RWPE2 (cell line): ENCODE measurements around the gene TACC2.

ENCODE experiments used
- ATAC-seq: fragments of 200-7000 bp; cut with Tn5 transposase; 3 replicates; pipeline ENCODE4 v1.9.1; 2021; ENCODE audit warnings: low read depth
- DNase-seq: peaks from one replicate; pipeline ENCODE4 v3.0.0-alpha.2; 2020; ENCODE audit warnings: low spot score
- H3K27ac ChIP-seq: fragments of 450-650 bp; 2 replicates; pipeline ENCODE4 v1.5.1; 2017; ENCODE audit warnings: mild to moderate bottlenecking; ENCODE audit not compliant: poor library complexity, severe bottlenecking
- H3K27me3 ChIP-seq: fragments of 250-450 bp; sonication (Bioruptor Pico); 2 replicates; pipeline ENCODE4 v1.5.1; 2021; ENCODE audit warnings: mild to moderate bottlenecking, moderate library complexity; ENCODE audit not compliant: insufficient read depth, poor library complexity, severe bottlenecking
- H3K36me3 ChIP-seq: fragments of 250-450 bp; sonication (Bioruptor Pico); 2 replicates; pipeline ENCODE4 v1.5.1; 2020; ENCODE audit warnings: low read depth, mild to moderate bottlenecking, moderate library complexity
- H3K4me1 ChIP-seq: fragments of 250-450 bp; sonication (Bioruptor Pico); 2 replicates; pipeline ENCODE4 v1.5.1; 2021; ENCODE audit warnings: mild to moderate bottlenecking, moderate library complexity; ENCODE audit not compliant: insufficient read depth, poor library complexity, severe bottlenecking
- H3K4me3 ChIP-seq: fragments of 250-450 bp; sonication (Bioruptor Pico); 2 replicates; pipeline ENCODE4 v1.5.1; 2021; ENCODE audit warnings: mild to moderate bottlenecking, moderate library complexity; ENCODE audit not compliant: severe bottlenecking
- H3K9me3 ChIP-seq: fragments of 250-450 bp; sonication (Bioruptor Pico); 2 replicates; pipeline ENCODE4 v1.5.1; 2021; ENCODE audit warnings: mild to moderate bottlenecking, moderate library complexity; ENCODE audit not compliant: severe bottlenecking
- TF ChIP-seq, protein P1 (sequence below): fragments of 450-650 bp; IDR thresholded peaks from one replicate; pipeline ENCODE4 v1.5.1; 2017; ENCODE audit warnings: mild to moderate bottlenecking, moderate library complexity; ENCODE audit not compliant: poor library complexity, severe bottlenecking

TACC2 gene

GRCh38 chr10:122124342-122124741 is 135.4 kb downstream of the TACC2 start:
- Histone ChIP-seq H3K4me3 (no peak overlapping the region), H3K36me3 (peaks cover 15% of the 10 kb centered on the region), H3K9me3 (no peaks in the 10 kb centered on the region), H3K27ac (no peak overlapping the region), H3K27me3 (no peaks in the 10 kb centered on the region), H3K4me1 (peaks cover 32% of the 10 kb centered on the region)
- DNase-seq (no peak), ATAC-seq (no peak)
- TF ChIP-seq, protein P1, sequence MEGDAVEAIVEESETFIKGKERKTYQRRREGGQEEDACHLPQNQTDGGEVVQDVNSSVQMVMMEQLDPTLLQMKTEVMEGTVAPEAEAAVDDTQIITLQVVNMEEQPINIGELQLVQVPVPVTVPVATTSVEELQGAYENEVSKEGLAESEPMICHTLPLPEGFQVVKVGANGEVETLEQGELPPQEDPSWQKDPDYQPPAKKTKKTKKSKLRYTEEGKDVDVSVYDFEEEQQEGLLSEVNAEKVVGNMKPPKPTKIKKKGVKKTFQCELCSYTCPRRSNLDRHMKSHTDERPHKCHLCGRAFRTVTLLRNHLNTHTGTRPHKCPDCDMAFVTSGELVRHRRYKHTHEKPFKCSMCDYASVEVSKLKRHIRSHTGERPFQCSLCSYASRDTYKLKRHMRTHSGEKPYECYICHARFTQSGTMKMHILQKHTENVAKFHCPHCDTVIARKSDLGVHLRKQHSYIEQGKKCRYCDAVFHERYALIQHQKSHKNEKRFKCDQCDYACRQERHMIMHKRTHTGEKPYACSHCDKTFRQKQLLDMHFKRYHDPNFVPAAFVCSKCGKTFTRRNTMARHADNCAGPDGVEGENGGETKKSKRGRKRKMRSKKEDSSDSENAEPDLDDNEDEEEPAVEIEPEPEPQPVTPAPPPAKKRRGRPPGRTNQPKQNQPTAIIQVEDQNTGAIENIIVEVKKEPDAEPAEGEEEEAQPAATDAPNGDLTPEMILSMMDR = no peak

GRCh38 chr10:122124808-122125207 is 135.8 kb downstream of the TACC2 start:
- ATAC-seq = no peak
- TF ChIP-seq, protein P1 = no peak
- no peak for DNase-seq
- peaks cover 13% of the 10 kb centered on the region; the same call in 1 of the 2 replicates for H3K36me3 ChIP-seq
- peaks cover 32% of the 10 kb centered on the region for H3K4me1 ChIP-seq
- no peak overlapping the region for H3K4me3 ChIP-seq
- no peaks in the 10 kb centered on the region for H3K27me3 ChIP-seq
- H3K9me3 ChIP-seq = no peaks in the 10 kb centered on the region
- peak overlapping the region; percentile 76 for H3K27ac ChIP-seq

GRCh38 chr10:122126763-122127659 is 138.0 kb downstream of the TACC2 start:
- Histone ChIP-seq H3K4me1 (peaks cover 22% of the 10 kb centered on the region), H3K36me3 (peaks cover 13% of the 10 kb centered on the region; the same call in 1 of the 2 replicates), H3K27ac (peak overlapping the region; percentile 76), H3K4me3 (no peak overlapping the region), H3K9me3 (no peaks in the 10 kb centered on the region), H3K27me3 (no peaks in the 10 kb centered on the region)
- DNase-seq = no peak
- peak; percentile 96 for ATAC-seq
- TF ChIP-seq, protein P1 = no peak

DNA sequence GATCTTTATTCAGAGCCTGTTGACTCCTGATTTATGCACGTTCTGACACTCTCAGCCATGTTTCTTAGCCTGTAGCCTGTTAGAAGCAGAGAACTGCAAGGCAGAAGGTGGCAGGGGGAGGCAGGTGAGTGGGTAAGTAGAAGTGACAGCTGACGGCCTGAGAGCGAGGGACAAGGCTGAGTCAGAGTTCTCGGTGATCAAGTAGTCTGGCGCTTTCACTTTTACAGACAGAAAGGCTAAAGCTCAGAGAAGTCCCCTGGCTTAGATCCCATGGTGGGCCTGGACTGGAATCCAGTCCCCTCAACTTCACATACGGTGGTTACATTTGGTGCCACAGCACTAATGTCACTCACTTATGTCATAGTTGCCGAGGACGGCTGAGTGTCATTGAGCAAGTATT is 139.0 kb downstream of the TACC2 start:
- peak overlapping the region; percentile 76 for H3K27ac ChIP-seq

More for the DNA sequence above, 139.0 kb downstream of the TACC2 start:
- TF ChIP-seq, protein P1 = no peak
- peaks cover 13% of the 10 kb centered on the region for H3K36me3 ChIP-seq
- H3K4me1 ChIP-seq = peaks cover 22% of the 10 kb centered on the region
- H3K27me3 ChIP-seq = no peaks in the 10 kb centered on the region
- no peak for ATAC-seq
- no peak for DNase-seq
- no peaks in the 10 kb centered on the region for H3K9me3 ChIP-seq
- H3K4me3 ChIP-seq = no peak overlapping the region
